GM18511 (cell line): ENCODE data around the gene STRN3.
"Not testable (repeated sequence)": the region's sequence is repeated elsewhere in the genome, so short reads cannot be mapped to it uniquely, and the experiment has no call there.

ENCODE experiments used
- ATAC-seq: cut with Tn5 transposase; IDR thresholded peaks from one replicate; pipeline ENCODE4 v1.9.1; 2021; ENCODE audit warnings: mild to moderate bottlenecking, moderate library complexity; ENCODE audit not compliant: unreplicated experiment

The STRN3 gene

GRCh38 chr14:30925254-30925653 lies 100.9 kb downstream of the STRN3 start:
- no peak for ATAC-seq

GRCh38 chr14:30921788-30922187 lies 104.4 kb downstream of the STRN3 start:
- ATAC-seq, result no peak

GRCh38 chr14:30921305-30921704 lies 104.9 kb downstream of the STRN3 start:
- ATAC-seq, result no peak

DNA sequence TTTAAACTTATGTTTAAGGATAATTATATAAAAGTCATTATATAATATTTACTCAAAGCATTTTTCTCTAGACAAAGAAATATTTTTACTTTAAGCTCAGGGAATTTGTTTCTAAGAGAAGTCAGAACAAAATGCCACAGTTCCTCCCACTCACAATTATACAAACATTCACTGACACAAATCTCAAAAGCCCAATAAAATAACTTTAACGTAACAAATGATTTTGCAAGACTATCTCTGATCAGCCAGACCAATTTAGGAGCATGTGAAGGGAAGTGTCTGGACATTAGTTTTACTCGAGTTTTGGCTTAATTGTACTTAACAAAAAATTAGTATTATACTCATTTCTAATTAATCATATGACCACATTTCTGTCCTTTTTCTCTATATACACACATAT lies 110.6 kb downstream of the STRN3 start:
- no peak for ATAC-seq

GRCh38 chr14:30914812-30915211 lies 111.4 kb downstream of the STRN3 start:
- no peak for ATAC-seq

GRCh38 chr14:30908826-30909225 lies 117.4 kb downstream of the STRN3 start:
- no peak for ATAC-seq

DNA sequence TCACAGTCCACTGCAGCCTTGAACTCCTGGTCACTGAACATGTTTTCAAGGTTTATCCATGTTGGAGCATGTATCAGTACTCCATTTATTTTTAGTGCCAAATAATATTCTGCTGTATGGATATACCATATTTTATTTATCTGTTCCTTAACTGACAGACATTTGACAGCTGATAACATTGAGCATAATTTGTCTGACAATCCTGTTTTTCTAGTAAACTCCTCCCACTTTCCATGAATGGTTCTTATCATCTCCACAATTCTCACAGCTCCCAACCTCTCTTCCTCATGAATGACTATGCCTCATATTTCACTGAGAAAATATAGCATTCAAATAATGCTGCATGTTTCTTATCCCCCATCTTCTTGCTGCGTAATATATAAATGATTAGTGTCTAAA lies 118.5 kb downstream of the STRN3 start:
- no peak for ATAC-seq

GRCh38 chr14:30906752-30907658 lies 119.2 kb downstream of the STRN3 start:
- no peak for ATAC-seq

DNA sequence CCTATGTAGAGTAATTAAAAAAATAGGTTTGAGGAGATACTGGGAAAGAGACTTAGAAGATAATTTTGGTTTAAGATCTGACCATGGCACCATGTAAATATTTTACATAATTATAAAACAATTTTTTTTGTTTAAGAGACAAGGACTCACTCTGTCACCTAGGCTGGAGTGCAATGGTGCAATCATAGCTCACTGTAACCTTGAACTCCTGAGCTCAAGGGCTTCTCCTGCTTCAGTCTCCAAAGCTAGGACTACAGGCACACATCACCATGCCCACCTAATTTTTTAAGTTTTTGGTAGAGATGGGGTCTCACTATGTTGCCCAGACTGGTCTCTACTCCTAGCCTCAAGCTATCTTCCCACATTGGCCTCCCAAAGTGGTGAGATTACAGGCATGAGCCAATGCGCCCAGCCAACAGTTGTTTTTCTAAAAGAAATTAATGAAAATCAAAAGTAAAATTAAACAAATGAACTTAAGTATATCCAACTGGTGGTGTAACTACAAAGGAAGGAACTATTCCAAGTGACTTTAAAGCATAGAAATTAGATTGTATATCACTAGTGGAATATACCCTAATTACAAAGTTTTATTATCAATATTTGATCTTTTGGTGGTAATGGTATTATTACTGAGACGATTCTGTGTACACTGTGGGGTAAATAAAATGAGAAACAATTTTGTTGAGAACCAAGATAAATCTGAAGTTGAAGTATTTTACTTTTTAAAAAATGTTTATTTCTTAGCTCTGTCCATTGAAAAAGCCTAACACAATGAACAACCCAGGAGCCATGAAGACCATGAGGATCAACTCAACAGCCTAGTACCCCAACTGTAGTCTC lies 122.7 kb downstream of the STRN3 start:
- ATAC-seq, result no peak

DNA sequence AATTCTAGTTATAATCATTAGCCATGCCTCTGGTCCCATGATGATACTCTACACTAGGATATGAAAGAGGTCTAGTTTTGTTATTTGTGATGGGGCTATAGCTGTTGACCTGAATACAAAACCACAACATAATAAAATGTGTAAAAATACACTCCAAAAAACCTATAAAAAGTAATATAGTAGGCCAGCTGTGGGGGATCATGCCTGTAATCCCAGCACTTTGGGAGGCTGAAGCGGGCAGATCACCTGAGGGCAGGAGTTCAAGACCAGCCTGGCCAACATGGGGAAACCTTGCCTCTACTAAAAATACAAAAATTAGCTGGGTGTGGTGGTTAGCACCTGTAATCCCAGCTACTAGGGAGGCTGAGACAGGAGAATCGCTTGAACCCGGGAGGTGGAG lies 129.1 kb downstream of the STRN3 start:
- ATAC-seq, result not testable (repeated sequence)

DNA sequence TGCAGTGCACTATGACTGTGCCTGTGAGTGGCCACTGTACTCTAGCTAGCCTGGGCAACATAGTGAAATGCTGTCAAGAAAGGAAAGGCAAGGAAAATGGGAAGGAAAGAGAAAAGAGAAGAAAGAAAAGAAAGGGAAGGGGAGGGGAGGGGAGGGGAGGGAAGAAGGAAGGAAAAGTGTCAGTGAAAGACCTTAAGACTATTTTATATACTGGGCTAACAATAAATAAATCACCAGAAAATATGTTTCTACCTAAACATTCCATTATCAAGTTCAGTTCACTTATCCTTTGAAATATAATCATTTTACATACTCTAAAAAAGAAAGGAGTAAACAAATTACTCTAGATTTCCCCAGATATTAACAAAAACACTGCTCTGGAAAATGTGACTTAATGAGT lies 129.7 kb downstream of the STRN3 start:
- ATAC-seq, result no peak

DNA sequence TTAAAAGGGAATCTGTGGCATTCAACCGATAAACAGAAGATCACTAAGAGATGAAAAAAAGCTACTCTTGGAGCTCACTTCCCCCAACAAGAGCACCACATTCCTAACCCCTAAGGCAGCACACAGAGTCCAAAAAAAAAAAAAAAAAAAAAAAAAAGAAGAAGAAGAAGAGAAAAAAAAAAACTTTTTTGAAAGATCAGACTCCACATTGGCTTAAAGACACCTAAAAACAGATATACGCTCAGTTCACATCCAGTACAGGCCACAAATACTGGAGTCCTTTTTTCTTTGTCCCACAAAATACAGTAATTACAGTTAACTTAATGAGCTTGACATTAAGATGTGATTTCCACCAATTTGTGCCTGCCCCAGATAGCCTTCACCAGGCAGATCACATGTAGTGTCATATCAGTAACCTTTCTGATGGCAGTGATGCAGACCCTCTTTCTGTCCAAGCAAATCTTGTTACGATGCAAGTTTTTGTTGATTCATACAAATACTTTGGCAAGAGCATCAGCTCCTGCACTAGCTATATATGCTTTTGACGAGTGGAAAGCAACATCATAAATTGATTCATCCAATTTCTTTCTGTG lies 131.2 kb downstream of the STRN3 start:
- no peak for ATAC-seq

- ATAC-seq, result no peak
Measured at GRCh38 chr14:30893819-30894218, 132.4 kb downstream of the STRN3 start.

DNA sequence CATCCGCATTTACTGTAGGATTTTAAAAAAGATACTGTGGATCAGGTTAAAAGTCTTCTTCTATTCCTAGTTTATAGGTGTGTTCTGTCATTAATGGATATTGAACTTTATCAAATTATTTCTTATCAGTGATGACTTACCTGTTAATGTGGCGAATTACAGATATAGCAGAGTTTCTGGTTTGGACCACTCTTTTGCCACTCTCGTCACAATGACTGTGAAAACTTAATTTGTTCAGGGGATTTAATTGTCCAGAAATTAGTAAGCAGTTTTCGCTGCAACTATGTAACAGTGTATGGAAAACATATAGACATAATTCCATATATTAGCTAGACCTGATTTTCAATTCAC lies 137.0 kb downstream of the STRN3 start:
- no peak for ATAC-seq

DNA sequence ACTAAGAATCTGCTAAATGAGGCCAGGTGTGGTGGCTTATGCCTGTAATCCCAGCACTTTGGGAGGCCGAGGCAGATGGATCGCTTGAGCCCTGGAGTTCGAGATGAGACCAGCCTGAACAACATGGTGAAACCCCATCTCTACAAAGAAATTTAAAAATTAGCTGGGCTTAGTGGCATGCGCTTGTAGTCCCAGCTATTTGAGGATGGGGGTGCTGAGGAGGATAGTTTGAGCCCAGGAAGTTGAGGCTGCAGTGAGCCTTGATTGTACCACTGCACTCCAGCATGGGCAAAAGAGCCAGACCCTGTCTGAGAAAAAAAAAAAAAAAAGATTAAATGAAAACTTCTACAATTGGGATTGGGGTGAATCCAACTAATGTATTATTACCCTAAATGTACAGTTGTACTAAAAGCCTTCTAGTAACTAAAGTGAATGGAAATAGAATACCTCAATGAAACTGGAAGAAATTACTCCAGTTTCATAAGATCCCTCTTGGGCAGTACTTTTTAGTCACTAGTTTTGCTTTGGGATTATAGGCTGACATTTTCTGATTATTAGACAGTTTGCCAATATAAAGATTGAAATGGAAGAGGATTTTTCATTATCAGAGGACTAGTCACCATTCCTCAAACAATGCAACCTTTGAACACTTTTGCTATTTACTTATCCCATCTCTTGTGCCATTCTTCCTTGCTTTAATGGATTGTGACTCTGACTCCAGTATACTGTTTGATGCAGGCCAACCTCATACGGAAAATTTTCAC lies 137.5 kb downstream of the STRN3 start:
- ATAC-seq, result no peak

DNA sequence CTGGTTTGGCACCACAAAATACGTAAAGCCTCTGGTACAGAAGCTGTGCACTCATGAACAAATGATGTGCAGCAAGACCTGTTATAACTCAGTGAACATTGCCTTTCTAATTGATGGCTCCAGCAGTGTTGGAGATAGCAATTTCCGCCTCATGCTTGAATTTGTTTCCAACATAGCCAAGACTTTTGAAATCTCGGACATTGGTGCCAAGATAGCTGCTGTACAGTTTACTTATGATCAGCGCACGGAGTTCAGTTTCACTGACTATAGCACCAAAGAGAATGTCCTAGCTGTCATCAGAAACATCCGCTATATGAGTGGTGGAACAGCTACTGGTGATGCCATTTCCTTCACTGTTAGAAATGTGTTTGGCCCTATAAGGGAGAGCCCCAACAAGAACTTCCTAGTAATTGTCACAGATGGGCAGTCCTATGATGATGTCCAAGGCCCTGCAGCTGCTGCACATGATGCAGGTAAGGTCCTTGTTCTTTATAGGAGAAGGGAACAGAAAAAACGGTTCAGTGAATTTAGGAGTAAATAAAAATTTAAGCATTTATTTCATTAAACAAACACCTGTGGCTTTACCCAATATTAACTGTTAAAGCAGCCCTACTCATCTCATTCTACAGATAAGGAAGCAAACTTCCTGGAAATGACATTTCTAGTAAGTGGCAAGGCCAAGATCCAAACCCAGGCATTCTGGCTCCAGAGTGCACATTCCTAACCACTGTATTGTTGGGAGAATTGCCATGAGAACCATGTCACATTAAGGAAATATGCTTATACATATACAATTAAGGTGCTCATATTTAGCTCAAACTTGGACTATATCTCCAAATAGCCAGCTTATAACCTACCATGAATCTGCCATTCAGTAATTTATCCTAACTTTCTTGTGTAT lies 140.1 kb downstream of the STRN3 start:
- no peak for ATAC-seq

GRCh38 chr14:30884901-30885300 lies 141.3 kb downstream of the STRN3 start:
- ATAC-seq, result no peak

DNA sequence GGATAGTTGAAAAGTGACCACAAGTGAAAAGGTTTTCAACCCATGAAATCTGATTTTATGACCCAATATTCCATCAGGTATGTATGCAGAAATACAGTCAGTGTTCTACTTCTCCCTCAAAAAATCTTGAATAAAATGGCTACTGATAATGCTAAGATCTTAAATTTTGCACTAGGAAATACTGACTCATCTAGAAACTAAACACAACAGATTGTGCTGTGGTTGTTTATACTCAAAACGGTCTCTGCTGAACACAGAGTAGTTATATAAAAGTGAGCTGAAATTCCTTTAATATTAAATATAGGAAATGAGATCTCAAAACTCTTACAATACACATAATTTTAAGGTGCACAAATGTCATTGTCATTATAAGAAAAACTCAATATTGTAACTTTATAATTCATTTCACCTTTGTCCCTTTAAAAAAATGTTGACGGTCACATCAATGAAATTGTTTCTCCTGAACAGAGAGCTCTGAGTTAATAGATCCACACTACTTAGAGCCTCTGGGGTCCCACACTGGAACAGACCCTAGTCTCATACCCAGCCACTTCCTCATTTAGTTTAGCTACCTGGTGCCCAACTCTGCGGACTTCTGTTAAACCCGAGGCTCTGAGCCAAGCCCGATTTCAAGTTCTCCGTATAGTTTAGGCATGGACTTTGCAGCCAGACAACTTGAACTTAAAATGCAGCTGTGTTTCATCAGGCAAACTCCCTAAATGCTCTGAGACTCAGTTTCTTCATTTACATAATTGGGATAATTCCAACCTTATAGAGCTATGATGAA lies 142.5 kb downstream of the STRN3 start:
- peak; percentile 59 for ATAC-seq

DNA sequence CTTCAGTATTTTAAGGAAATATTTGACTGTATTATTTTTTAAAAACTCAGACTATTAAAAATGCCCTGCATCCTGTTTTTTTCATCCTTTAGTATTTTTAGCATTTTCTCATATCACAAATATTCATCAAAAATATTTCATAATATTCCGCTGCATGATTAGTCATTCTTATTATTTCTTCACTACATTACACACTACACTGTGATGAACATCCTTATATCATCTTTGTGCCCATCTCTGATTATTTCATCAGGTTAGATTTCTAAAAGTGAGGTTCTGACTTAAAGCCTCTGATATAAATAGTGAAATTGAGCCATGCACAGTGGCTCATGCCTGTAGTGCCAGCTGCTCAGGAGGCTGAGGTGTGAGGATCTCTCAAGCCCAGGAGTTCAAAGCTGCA lies 143.7 kb downstream of the STRN3 start:
- no peak for ATAC-seq
